Hindlimb muscle (tissue), 1 donor: ENCODE data around the gene RAD23A. TPM values are rescaled to one million over a fixed set of nuclear protein-coding genes. Genes with fewer than 3 reads are reported as not detected.

Experiments
- DNase-seq: peaks from one replicate; pipeline ENCODE4 v3.0.0-alpha.2; 2013
- polyA plus RNA-seq: library from polyadenylated mRNA; unstranded; fragments of 120-200 nt; gene quantifications from one replicate; pipeline ENCODE4 v1.2.1, GENCODE V29; 2013; ENCODE audit not compliant: insufficient read length

RAD23A gene
- polyA plus RNA-seq, 1 donor: 156 TPM

DNA sequence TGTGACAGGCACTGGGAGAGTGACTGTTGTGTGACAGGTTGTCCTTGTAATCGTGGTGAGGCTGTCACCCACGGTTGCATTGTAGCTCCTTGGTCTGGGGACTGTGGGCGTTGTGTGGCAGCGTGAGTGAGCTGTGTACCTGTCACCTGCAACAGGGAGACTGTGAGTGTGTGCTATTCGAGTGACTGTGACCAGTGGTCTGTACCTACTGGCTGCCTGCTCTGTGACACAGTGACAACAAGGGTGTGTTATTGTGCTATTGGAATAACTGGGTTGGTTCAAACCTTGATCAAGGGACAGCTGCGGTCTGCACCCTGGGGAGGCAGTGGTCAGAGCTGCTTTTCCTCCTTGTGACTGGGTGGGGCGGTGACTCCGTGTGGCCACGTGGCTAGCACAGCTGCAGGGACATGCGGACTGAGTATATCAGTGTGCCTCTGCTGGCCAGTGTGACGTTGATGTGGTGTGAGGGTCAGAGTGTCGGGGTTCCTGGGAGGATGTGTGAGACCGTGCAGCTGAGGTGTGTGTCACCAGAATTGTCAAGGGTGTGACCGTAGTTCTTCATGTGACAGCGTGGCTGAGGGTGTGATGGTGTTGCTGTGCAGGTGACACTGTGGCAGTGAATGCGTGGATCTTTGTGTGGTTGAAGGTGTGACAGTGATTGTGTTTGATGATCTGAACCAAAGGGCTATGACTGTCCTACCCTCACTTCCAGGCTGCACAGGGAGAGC is 39.6 kb downstream of the RAD23A start:
- peak; percentile 77 for DNase-seq

DNA sequence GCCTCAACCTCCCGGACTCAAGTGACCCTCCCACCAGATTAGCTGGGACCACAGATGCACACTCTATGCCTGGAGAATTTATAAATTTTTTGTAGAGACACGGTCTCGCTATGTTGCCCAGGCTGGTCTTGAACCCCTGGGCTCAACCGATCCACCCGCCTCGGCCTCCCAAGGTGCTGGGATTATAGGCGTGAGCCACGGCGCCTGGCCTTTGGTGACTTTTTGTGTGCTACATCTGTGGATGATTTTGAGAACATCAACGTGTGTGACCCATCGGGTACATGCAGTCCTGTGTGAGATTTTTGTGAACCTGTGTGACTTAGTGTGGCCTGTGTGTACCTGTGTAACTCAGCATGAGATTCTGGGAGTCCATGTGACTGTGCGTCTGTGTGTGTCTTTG is 41.1 kb downstream of the RAD23A start:
- DNase-seq: no peak

DNA sequence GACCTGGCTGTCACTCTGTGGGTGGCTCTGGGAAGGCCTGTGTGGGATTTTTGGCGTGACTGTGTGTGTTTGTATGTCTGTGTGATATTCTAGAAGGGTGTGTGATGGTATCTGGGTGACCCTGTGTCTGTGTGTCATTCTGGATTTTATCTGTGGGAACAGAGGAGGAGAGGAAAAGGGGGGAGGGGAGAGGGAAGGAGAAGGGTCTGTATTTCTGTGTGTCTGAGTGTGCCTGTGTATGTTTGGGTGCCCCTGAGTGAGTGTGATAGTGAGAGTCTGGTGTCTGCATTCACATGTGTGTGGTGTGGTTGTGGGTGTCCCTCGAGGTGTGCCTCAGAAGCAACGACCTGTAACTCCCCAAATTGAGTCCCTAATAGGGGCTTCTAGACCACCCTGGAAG is 41.5 kb downstream of the RAD23A start:
- DNase-seq: no peak

DNA sequence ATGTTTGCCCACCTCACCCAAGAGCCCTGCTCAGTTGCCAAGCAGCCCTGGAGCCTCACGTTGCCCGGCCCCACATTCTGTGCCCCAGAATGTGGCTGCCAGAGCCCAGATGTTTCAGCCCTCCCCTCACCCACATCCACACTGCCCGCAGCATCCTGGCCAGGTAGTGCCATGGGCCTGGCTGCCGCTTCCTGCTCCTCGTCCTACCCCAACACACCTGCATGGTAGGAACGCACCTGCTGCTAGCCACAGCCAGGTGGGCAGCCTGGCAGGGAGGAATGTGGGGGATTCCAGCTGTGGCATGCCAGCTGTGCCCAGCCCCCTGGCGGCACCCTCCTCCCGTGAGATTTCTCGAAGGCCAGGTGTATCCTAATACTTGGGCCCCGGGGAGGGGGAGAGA is 42.1 kb downstream of the RAD23A start:
- DNase-seq: no peak

DNA sequence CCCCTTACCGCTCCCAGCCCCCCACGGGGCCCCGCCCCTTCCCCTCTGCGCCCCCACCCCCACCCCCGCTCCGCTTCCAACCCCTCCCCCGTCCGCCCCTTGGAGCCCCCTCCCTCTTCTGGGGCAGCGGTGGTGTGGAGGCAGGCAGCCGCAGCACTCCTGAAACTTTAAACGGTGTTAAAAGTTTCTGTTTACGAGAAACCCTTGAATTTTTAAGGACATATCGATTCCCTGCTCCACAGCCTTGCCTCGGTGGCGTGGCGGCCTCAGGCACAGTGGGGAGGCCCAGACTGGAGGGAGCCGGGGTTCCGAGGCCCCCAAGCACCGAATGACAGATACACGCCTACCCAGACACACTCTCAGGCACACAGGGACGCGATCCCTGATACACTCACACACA is 44.8 kb downstream of the RAD23A start:
- no peak for DNase-seq

DNA sequence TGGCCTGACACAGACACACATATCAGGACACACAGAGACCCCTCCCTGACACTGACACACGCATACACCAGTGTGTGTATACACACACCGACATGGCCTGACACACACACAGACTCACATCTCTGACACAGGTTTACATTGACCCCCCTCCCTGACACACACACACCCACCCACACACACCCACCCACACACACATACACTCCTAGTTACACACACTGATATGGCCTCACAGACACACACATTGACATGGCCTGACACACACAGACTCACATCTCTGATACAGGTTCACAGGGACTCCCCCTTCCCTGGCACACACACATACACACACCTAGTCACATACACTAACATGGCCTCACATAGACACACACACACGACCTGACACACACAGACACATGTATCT is 45.2 kb downstream of the RAD23A start:
- DNase-seq: no peak

DNA sequence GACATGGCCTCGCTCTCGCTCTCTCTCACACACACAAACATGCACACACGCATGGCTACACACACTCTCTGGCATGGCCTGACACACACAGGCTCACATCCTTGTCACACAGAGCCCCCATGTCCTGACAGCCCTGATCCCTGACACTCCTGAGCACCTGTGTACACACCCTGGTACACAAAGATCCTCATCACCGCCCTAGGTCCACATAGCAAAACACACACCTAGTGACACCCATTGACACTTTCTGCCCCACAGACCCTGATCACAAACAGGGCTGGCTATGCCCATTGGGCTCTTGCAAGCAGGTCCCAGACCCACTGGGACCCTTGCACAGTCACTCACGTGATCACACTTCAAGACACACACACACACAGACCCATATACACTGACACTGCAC is 45.6 kb downstream of the RAD23A start:
- DNase-seq: no peak

DNA sequence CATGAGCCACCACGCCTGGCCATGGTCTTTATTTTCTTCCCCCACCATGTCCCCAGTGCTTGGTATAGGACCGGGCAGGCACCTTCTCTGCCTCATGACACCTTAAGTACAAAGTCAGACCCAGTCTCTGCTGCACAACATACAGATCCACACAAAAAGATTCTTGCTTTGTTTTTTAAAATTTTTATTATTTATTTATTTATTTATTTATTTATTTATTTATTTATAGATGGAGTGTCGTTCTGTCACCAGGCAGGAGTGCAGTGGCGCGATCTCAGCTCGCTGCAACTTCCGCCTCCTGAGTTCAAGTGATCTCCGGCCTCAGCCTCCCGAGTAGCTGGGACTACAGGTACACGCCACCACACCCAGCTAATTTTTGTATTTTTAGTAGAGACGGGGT is 47.1 kb downstream of the RAD23A start:
- DNase-seq: no peak

DNA sequence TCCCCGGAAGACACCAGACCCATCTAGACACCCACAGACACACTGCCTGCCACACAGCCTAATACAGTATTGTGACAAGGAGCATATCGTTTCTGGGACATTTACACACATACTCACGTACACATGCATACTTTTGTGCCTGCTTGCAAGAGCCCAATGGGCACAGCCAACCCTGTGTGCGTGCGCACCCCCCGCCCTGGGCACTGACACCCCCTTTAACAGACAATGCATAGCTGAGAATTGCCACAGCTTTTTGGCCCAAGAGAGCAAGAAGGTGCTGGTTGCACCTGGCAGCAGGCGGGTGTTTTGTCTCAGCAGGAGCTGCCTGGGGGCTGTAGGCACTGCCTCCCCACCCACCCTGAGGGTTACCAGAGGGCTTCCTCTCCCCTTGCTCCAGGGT is 47.9 kb downstream of the RAD23A start:
- DNase-seq: no peak

DNA sequence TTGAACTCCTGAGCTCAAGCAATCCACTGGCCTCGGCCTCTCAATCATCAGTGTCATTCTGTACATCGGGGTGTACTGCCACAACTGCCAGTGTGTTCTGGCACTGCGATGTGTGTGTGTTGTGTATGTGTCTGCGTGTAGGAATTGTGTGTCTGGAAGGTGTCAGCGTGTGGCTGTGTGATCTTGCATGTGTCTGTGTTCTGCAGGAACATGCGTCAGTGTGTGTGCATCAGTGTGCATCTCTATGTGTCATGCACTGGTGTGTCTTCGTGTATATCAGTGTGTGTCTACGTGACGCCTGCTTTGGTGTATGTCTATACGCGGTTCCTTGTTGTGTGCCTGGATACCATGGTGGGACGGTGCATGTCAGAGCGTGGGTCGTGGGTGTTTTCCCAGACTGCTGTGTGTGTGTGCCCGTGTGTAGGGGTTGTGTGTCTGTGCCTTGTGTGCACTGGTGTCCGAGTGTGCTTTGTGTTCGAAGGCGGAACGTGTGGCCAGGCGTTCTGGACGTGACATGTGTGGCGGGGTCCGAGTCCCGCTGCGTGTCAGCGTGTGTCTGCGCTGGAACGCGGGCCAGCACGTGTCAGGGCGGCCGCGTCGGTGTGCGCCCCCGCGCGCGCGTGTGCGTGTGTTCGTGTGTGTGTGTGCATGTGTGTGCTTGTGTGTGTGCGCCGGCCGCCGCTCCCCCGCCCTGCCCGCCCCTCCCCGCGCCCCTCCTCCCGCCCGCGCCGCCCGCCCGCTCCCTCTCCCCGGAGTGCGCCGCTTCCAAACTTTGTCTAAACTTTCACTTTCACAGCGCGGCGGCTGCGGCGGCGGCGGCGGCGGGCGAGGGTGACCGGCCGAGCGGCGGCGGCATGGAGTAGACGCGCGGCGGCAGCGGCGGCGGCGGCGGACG is 49.3 kb downstream of the RAD23A start, which contains the start of gene NFIX:
TSS of gene NFIX (plus strand) at position 775 of the 895 bp plus-strand sequence. CDS start 363 bp downstream, outside the sequence.
- DNase-seq: peak; percentile 66

DNA sequence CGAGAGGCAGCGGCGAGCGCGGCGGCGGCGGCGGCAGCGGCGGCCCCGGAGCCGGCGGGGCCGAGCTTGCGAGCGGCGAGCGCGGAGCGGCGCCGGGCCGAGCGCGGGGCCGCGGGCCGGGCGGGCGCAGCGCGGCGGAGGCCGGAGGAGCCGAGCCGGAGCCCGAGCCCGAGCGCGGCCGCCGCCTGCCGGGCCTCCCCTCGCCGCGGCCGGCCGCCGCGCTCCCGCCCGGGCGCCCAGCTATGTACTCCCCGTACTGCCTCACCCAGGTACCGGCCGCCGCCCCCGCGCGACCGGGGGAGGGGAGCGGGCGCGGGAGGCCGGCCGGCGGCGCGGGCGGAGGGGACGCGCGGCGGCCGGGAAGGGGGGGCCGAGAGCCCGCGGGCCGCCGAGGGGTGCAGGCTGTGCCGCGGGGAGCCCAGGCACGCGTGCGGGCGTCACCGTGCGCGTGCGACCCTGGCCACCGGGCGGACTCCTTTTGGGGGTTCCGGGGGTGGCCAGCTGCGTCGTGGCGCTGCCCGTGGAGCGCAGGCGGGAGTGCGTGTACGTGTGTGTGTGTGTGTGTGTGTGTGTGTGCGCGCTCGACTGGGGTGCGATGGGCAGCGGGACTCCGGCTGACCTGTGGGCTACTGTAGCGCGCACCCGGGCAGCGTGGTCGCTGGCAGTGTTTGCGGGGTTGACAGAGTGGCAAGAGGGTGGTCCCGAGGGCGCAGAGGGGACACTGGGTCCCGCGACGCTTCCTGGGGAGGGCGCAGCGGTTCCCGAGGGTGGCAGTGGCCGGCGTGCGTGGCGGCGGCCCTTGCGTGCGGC is 50.1 kb downstream of the RAD23A start:
- peak; percentile 55 for DNase-seq

DNA sequence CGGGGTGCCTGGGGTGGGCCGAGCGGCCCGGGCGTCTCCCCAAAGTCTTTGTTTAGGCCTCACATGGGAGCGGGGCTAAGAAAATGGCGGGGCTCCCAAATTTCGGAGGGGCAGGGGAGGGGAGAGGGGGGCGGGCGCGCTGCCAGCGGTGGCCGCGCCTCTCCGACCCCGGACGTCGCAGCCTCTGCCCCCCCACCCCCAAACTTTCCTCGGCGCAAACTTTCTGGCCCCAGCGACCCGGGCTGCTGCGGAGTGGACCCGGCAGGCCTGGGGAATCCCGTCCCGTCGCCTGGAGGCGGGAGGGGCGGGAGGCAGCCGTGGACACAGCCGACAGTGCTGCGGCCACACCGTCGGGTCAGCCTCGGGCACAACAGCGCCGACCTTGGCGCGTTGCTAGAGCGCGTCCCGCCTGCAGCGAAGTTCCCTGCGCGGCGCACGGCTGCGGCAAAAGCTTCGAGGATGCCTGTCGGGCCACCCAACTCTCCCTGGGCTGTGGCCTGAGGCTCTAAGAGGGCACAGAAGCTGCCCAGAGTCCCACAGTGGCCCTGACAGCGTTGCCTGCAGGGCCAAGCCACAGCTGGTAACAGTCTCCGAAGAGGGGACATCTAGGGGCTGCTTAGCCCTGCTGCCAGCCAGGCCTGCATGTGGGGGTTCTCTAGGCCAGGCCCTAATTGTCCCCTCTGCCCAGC is 50.9 kb downstream of the RAD23A start:
- peak; percentile 58 for DNase-seq

DNA sequence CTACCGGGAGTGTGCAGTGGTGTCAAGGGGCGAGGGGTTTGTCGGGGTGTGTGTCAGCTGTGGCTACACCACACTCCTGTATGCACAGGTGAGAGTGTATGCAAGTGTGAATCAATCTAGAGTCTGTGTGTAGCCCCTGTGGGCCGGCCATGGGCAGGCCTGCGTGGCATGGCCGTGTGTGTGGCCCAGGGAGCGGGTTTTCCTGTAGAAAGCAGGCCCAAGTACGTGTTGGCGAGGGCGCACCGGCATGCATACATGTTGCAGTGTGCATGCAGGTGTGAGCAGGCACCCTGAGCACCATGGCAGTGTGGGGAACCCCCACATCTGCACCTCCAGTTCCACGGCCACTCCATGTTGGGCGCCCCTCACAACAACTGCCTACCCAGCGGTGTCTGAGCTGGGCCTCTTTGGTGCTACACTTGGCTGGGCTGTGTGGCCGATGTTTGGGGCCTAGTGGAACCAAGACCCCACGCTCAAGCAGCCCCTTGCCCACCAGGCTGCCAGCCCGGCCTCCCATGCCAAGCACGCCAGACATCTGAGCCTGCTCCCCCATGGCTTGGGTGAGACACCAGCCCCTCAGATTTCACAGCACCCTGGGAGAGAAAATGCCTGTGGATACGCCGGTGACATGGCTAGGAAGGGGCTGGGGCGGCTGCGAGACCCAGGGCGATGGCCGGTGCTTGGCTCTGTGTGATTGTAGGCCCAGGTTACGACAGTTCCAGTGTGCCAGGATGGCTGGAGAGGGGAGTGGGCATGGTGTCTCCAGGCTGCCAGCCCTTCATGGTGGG is 51.7 kb downstream of the RAD23A start:
- no peak for DNase-seq

DNA sequence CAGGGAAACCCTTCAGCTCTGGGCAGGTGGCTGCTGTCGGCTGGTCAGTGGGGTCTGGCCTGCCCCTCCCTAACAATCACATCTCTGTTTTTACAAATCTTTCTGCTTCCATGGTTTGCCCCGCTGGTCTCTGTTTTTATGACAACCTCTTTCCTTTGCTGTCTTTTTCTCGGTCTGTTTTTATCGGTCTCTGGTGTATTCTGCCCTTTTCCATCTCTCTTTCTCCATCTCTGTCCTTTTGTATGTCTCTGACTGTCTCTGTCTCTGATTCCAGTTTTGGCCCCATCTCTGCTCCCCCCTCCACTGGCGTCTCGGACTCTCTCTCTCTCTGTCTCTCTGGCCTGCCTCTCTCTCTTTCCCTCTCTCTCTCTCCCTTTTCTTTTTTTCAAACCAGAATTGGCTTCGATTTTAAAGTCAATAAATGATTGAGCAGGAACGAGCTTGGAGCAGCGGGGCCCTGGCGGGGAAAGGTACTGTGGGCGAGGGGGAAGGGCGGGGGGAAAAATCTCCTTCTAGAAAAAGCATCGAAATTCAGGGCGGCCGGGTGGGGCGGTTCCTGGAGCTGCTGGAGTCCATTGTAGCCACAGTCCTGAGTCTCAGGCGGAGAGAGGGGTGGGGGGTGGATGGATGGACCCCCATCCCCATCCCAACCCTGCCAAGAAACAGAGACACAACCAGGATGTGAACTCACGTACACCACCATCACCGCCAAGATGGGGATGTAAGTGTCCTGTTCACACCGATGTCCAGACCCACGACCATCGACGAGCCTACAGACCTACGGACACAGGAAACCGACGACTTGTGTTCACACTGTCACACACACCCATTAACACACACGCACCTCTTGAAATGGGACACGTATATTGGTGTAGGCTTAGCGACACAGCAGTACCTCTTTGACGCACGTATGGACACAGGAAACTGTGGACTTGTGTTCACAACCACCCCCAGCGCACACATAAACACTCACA is 52.6 kb downstream of the RAD23A start:
- DNase-seq: peak; percentile 73

DNA sequence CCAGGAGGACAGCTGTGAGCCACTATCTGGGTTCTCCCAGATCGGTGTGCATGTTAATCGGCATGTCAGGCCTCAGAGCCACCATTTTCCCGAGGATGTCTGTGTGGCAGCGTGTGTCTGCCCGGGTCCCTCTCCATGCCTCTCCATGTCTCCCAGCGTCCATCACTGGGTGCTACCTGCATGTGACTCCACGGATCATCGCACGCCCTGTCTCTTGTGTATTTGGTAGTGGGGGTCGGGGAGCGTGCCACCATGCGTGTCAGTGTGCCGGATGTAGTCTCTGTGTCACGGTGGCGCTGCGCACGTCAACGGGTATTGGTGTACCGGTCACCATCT is 55.5 kb downstream of the RAD23A start:
- no peak for DNase-seq

DNA sequence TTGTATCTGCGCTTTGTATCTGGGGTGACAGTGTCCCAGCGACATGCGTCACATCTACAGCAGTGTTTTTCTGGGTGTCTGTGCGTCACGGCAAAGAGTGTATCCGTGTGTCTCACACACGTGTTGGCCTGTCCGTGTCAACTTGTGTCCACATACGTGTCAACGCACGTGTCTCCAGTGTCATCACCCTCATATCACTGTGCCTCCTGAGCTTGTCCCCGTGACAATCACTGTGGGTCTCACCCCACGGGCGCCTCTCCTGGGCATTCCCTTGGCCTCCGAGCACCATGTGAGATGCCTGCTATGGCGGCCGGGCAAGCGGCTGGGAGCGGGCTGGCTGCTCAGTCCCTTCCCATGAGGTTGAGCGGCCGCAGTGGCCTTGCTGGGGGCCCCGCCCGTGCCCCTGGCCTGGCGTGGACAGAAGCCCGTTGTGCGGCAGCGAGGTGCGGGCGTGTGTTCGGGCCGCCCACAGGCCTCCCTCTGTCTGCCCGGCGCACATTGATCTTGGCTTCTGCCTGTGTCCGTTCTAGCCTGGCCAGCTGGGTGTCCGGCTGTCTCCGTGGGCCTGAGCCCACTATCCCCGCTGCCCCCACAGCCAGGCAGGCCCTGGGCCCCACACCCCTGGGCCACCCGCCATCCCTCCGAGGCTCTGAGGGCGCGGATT is 56.0 kb downstream of the RAD23A start:
- no peak for DNase-seq

DNA sequence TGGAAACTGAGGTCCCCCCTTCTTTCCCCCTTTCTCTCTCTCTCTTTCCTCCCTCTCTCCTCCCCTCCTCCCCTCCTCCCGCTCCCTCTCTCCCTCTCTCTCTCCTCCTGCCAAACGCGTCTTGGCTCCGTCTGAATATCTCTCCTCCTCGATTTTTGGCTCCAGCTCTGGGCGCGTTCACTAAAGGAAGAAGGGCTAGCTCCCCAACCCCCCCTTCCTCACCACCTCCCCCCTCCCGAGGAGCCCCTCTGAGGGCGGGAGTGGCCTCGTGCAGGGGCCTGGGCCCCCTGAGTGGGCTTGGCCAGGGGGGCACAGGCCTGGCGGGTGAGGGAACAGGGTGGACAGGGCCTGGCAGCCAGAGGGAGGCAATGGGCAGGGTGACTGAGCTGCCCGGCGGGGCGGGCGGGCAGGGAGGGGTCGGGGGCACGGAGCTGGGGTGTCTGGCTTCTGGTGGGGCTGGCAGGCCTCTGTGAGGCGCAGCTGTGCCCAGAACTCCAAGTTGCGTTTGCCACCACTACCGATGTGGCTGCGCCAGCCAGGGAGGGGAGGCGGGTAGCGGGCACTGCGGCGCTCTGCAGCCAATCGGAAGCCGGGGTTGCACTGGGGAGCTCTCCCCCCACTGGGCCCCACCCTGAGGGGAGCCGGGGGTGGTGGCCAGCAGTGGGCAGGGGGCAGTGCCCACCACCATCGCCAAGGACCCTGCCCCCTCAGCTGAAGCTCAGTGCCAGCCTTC is 56.7 kb downstream of the RAD23A start:
- DNase-seq: peak; percentile 92

DNA sequence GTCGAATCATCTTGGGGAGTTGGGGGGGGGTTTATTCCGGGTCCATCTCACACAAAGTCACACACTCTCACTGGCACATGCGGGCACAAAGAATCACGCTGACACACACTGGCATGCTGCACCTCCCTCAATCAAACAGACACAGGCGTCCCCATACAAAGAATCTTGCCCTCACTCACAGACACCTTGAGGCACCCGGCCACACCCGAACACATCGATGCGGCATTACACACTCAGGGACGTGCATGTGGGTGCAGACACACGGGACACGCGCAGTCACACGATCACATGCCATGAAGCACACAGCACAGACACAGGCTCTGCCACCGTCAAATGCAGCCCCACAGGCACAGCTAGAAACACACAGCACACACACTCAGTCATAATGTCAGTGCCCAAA is 57.4 kb downstream of the RAD23A start:
- DNase-seq: no peak
